ENCODE data around the gene USP34. TPM values are rescaled to one million over a fixed set of nuclear protein-coding genes. Genes with fewer than 3 reads are reported as not detected.

Gene USP34
- total and polyA plus RNA-seq, 2 of the 8 experiments (the other 6 are each of a cell fraction or from before 2014, with no cell fraction given): 56.7 to 91.7 TPM

- POLR2A ChIA-PET (ENCODE audit: partially characterized antibody): no interaction called here
- WGBS, 2 experiments (ENCODE audit: extremely low coverage in 1 of 2, insufficient coverage in 1 of 2, insufficient read length in 1 of 2, insufficient replicate concordance in 2 of 2, low coverage in 1 of 2, low lambda C conversion rate in 2 of 2, missing lambda C conversion rate in 1 of 2): 88% methylated on average over 4 of the region's 4 CpGs; no CpG with 5 or more reads in 1 of the 2 experiments
- CTCF ChIA-PET (ENCODE audit: partially characterized antibody): no interaction called here
These were observed 252.6 kb downstream of the USP34 start for GRCh38 chr2:61218076-61218816.

More at GRCh38 chr2:61218076-61218816, 252.6 kb downstream of the USP34 start:
- H3K79me2 ChIP-seq (ENCODE audit: control insufficient read depth in 1 of 2, insufficient read depth in 2 of 2, low read length in 2 of 2): no peaks in the 10 kb centered on the region
- no peak overlapping the region for H3K27ac ChIP-seq (ENCODE audit: low read depth, low read length)
- no peak overlapping the region for H3K9ac ChIP-seq (replicated peaks in 1 of 4; ENCODE audit: extremely low read depth in 1 of 4, low read depth in 3 of 4, low read length in 3 of 4)
- H3K18ac ChIP-seq (ENCODE audit: extremely low read depth, low read length): no peak overlapping the region
- no peak overlapping the region for H2BK5ac ChIP-seq (ENCODE audit: low read depth, low read length)
- no peak overlapping the region for H2BK12ac ChIP-seq (ENCODE audit: low read depth, low read length)
- no peak overlapping the region for H2AFZ ChIP-seq (ENCODE audit: low read length)
- H4K8ac ChIP-seq (ENCODE audit: extremely low read depth, insufficient read depth, low read length): no peak overlapping the region
- no peaks in the 10 kb centered on the region for H3K27me3 ChIP-seq (replicated peaks in 1 of 4; ENCODE audit: control insufficient read depth in 3 of 4, extremely low read depth in 1 of 4, insufficient read depth in 3 of 4, low read length in 3 of 4)
- H3K4me1 ChIP-seq (replicated peaks in 1 of 4; ENCODE audit: control insufficient read depth in 3 of 4, insufficient read depth in 4 of 4, low read length in 3 of 4): no peaks in the 10 kb centered on the region
- H3K4ac ChIP-seq (replicated peaks; ENCODE audit: insufficient read length, low read depth, low read length): no peak overlapping the region
- no peak overlapping the region for H3K56ac ChIP-seq (replicated peaks; ENCODE audit: insufficient read length, low read depth, low read length)
- no peak overlapping the region for H3K4me3 ChIP-seq (ENCODE audit: extremely low read depth in 1 of 4, insufficient read depth in 2 of 4, low read depth in 3 of 4, low read length in 4 of 4)
- H3K36me3 ChIP-seq (ENCODE audit: control insufficient read depth in 2 of 4, insufficient read depth in 4 of 4, low read length in 3 of 4): peaks cover 0 to 48% (median 21%) of the 10 kb centered on the region in 4 experiments
- FAIRE-seq (no peak), DNase-seq (ENCODE audit: low read depth in 1 of 2, low spot score in 2 of 2) (no peak)
- no peak overlapping the region for H4K5ac ChIP-seq (ENCODE audit: insufficient read length, low read depth, low read length)
- H3K14ac ChIP-seq (ENCODE audit: insufficient read length): no peak overlapping the region
- H2BK20ac ChIP-seq (ENCODE audit: low read length): no peak overlapping the region
- H3K23ac ChIP-seq (ENCODE audit: insufficient read length): no peak overlapping the region
- H3K4me2 ChIP-seq (ENCODE audit: insufficient read depth in 1 of 2, low read depth in 2 of 2, low read length in 2 of 2): no peak overlapping the region
- no peaks in the 10 kb centered on the region for H4K20me1 ChIP-seq (replicated peaks in 1 of 2; ENCODE audit: control insufficient read depth in 1 of 2, insufficient read depth in 2 of 2, low read length in 2 of 2)
- no peaks in the 10 kb centered on the region for H3K9me3 ChIP-seq (ENCODE audit: insufficient read depth in 2 of 2, low read depth in 1 of 2, low read length in 1 of 2)
- H3K23me2 ChIP-seq (ENCODE audit: low read depth, low read length): no peaks in the 10 kb centered on the region
- no peak for TF ChIP-seq CREB1 (IDR thresholded peaks at IDR 0.05)
- no peak for TF ChIP-seq CBX5 (IDR thresholded peaks at IDR 0.05; ENCODE audit: low read depth, low read length)
- TF ChIP-seq CHD2 (IDR thresholded peaks at IDR 0.05; ENCODE audit: low read length): no peak
- no peak for TF ChIP-seq E2F6 (IDR thresholded peaks at IDR 0.05)
- TF ChIP-seq KDM4A (IDR thresholded peaks at IDR 0.05; ENCODE audit: low read depth, low read length, severe bottlenecking): no peak
- no peak for TF ChIP-seq EP300 (IDR thresholded peaks at IDR 0.05; ENCODE audit: borderline replicate concordance in 1 of 2, low read depth in 2 of 2, low read length in 2 of 2)
- H3K79me1 ChIP-seq (ENCODE audit: low read depth, low read length): no peaks in the 10 kb centered on the region
- no peak overlapping the region for H2BK15ac ChIP-seq (ENCODE audit: low read length)
- no peak overlapping the region for H2BK120ac ChIP-seq (replicated peaks; ENCODE audit: low read depth, low read length)
- no peak overlapping the region for H2AK5ac ChIP-seq (ENCODE audit: low read depth, low read length)
- no peak overlapping the region for H4K91ac ChIP-seq (replicated peaks; ENCODE audit: insufficient read length, low read length)

Data from H1 (cell line).